ENCODE results near the gene FFAR2.

FFAR2 gene

GRCh38 chr19:35427187-35427586, 20.9 kb upstream of the FFAR2 start:
- H3K4me1 ChIP-seq (ENCODE audit: control insufficient read depth, insufficient read depth, low read length) = no peaks in the 10 kb centered on the region
- no peak overlapping the region for H3K4me3 ChIP-seq (ENCODE audit: low read depth, low read length)
- no peaks in the 10 kb centered on the region for H3K36me3 ChIP-seq (ENCODE audit: control insufficient read depth, insufficient read depth, low read length)
- no peak overlapping the region for H3K9ac ChIP-seq (ENCODE audit: low read length)
- no peaks in the 10 kb centered on the region for H3K9me3 ChIP-seq (ENCODE audit: control insufficient read depth, insufficient read depth, low read depth, low read length)
- H3K27ac ChIP-seq (ENCODE audit: low read depth, low read length) = no peak overlapping the region
- H3K27me3 ChIP-seq (ENCODE audit: control insufficient read depth, insufficient read depth, low read length) = no peaks in the 10 kb centered on the region; the same call in 1 of the 2 replicates

GRCh38 chr19:35429698-35430408, 18.2 kb upstream of the FFAR2 start:
- H3K9me3 ChIP-seq (ENCODE audit: control insufficient read depth, insufficient read depth, low read depth, low read length) = no peaks in the 10 kb centered on the region
- no peak overlapping the region for H3K9ac ChIP-seq (ENCODE audit: low read length)
- no peak overlapping the region for H3K4me3 ChIP-seq (ENCODE audit: low read depth, low read length)
- no peaks in the 10 kb centered on the region; the same call in 1 of the 2 replicates for H3K27me3 ChIP-seq (ENCODE audit: control insufficient read depth, insufficient read depth, low read length)
- H3K4me1 ChIP-seq (ENCODE audit: control insufficient read depth, insufficient read depth, low read length) = 0 out of 2 replicates have a peak, but pooled peaks cover 2% of the 10 kb centered on the region
- no peaks in the 10 kb centered on the region for H3K36me3 ChIP-seq (ENCODE audit: control insufficient read depth, insufficient read depth, low read length)
- H3K27ac ChIP-seq (ENCODE audit: low read depth, low read length) = no peak overlapping the region

GRCh38 chr19:35430409-35431144, 17.5 kb upstream of the FFAR2 start:
- Histone ChIP-seq H3K9ac (ENCODE audit: low read length) (no peak overlapping the region), H3K4me3 (ENCODE audit: low read depth, low read length) (no peak overlapping the region), H3K27ac (ENCODE audit: low read depth, low read length) (no peak overlapping the region), H3K27me3 (ENCODE audit: control insufficient read depth, insufficient read depth, low read length) (no peaks in the 10 kb centered on the region; the same call in 1 of the 2 replicates), H3K4me1 (ENCODE audit: control insufficient read depth, insufficient read depth, low read length) (0 out of 2 replicates have a peak, but pooled peaks cover 2% of the 10 kb centered on the region), H3K9me3 (ENCODE audit: control insufficient read depth, insufficient read depth, low read depth, low read length) (no peaks in the 10 kb centered on the region), H3K36me3 (ENCODE audit: control insufficient read depth, insufficient read depth, low read length) (no peaks in the 10 kb centered on the region)

GRCh38 chr19:35431145-35431807, 16.8 kb upstream of the FFAR2 start:
- H3K27ac ChIP-seq (ENCODE audit: low read depth, low read length) = no peak overlapping the region
- no peaks in the 10 kb centered on the region for H3K36me3 ChIP-seq (ENCODE audit: control insufficient read depth, insufficient read depth, low read length)
- no peaks in the 10 kb centered on the region; the same call in 1 of the 2 replicates for H3K27me3 ChIP-seq (ENCODE audit: control insufficient read depth, insufficient read depth, low read length)

GRCh38 chr19:35432911-35433310, 15.1 kb upstream of the FFAR2 start:
- Histone ChIP-seq H3K27ac (ENCODE audit: low read depth, low read length) (no peak overlapping the region), H3K27me3 (ENCODE audit: control insufficient read depth, insufficient read depth, low read length) (no peaks in the 10 kb centered on the region; the same call in 1 of the 2 replicates), H3K4me1 (ENCODE audit: control insufficient read depth, insufficient read depth, low read length) (peaks cover 2% of the 10 kb centered on the region; the same call in 1 of the 2 replicates), H3K36me3 (ENCODE audit: control insufficient read depth, insufficient read depth, low read length) (no peaks in the 10 kb centered on the region), H3K9ac (ENCODE audit: low read length) (no peak overlapping the region), H3K4me3 (ENCODE audit: low read depth, low read length) (no peak overlapping the region), H3K9me3 (ENCODE audit: control insufficient read depth, insufficient read depth, low read depth, low read length) (no peaks in the 10 kb centered on the region)

More at GRCh38 chr19:35431145-35431807, 16.8 kb upstream of the FFAR2 start:
- Histone ChIP-seq H3K9me3 (ENCODE audit: control insufficient read depth, insufficient read depth, low read depth, low read length) (no peaks in the 10 kb centered on the region), H3K9ac (ENCODE audit: low read length) (no peak overlapping the region), H3K4me1 (ENCODE audit: control insufficient read depth, insufficient read depth, low read length) (peaks cover 2% of the 10 kb centered on the region; the same call in 1 of the 2 replicates), H3K4me3 (ENCODE audit: low read depth, low read length) (no peak overlapping the region)

DNA sequence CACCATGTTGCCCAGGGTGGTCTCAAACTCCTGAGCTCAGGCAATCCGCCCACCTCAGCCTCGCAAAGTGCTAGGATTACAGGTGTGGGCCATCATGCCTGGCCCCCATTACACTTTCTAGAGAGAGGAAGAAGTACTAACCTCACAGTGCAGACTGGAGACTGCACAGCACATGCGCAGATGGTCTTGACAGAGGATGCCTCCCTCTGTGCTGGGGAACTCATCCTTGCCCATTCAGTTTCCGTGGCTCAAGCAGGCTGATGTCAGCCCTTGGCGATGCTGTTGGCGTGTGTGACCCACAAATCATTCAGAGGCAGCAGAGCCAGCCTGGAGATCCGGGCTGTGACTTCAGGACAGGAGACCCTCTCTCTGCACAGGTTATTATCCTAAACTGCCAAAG, 14.6 kb upstream of the FFAR2 start:
- Histone ChIP-seq H3K27me3 (ENCODE audit: control insufficient read depth, insufficient read depth, low read length) (no peaks in the 10 kb centered on the region; the same call in 1 of the 2 replicates), H3K4me3 (ENCODE audit: low read depth, low read length) (no peak overlapping the region), H3K4me1 (ENCODE audit: control insufficient read depth, insufficient read depth, low read length) (peaks cover 4% of the 10 kb centered on the region; the same call in 1 of the 2 replicates), H3K27ac (ENCODE audit: low read depth, low read length) (no peak overlapping the region), H3K9ac (ENCODE audit: low read length) (no peak overlapping the region), H3K9me3 (ENCODE audit: control insufficient read depth, insufficient read depth, low read depth, low read length) (no peaks in the 10 kb centered on the region), H3K36me3 (ENCODE audit: control insufficient read depth, insufficient read depth, low read length) (no peaks in the 10 kb centered on the region)

DNA sequence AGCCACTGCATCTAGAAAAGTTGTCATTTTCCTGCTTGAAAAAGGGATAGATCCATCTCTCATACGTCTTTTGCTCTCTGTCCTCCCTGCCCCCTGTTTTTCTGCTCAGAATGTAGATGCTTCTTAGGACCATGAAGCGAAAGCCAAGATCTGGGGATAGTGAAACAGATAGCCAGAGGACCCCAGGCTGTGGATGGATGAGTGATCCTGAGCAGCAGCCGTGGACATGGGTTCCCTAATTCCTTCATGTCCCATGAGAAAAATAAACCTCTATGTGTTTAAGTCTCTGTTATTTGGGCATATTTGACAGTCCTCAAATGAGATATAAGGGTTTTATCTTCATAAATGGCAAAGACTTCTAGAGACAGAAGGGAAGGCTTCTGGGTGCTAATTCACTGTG, 12.2 kb upstream of the FFAR2 start:
- no peak overlapping the region for H3K9ac ChIP-seq (ENCODE audit: low read length)
- no peak overlapping the region for H3K27ac ChIP-seq (ENCODE audit: low read depth, low read length)
- H3K4me3 ChIP-seq (ENCODE audit: low read depth, low read length) = no peak overlapping the region
- H3K27me3 ChIP-seq (ENCODE audit: control insufficient read depth, insufficient read depth, low read length) = no peaks in the 10 kb centered on the region
- peaks cover 4% of the 10 kb centered on the region; the same call in 1 of the 2 replicates for H3K4me1 ChIP-seq (ENCODE audit: control insufficient read depth, insufficient read depth, low read length)
- H3K9me3 ChIP-seq (ENCODE audit: control insufficient read depth, insufficient read depth, low read depth, low read length) = no peaks in the 10 kb centered on the region
- H3K36me3 ChIP-seq (ENCODE audit: control insufficient read depth, insufficient read depth, low read length) = no peaks in the 10 kb centered on the region

DNA sequence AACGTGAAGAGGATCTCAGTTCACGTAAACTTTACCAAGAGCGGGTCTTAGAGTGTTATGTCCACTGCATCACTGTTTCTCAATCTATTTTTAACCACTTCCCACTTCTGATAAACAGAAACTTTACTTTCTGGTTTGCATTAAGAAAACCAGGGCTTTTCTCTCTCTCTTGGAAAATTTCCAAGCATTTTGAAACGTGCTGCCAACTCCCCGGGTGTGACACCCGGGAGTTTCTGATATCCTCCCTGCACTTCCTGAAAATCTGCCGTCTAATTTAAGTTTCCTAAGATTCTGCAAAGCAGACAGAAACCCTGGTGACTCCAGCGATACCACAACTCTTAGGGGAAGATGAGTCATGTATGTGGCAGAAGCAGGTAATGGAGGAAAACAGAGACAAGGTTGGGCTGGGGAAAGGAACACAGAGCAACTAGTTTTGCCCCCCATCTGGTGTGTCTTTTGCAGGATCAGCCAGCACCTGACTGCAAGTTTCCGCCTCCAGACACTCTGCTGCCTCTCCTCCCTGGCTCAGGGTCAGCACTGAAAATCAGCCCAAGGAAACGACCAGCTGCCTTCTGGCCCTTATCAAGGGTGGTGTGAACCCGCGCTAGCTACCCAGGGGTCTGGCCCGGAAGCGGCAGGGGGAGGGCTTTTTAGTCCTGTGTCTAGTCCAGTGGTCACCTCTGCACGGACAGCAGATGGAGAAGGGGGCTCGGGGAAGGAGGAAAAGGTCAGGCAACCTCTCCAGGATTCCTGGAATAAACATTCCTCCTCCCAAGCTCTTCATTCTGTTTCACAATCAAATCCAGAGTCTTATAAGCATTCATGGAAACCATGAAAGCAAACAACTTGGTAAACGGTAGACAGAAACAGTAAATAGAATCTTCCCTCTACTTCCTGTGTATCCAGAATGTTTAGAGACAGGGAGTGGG, 11.3 kb upstream of the FFAR2 start:
- H3K9ac ChIP-seq (ENCODE audit: low read length) = no peak overlapping the region
- no peaks in the 10 kb centered on the region for H3K9me3 ChIP-seq (ENCODE audit: control insufficient read depth, insufficient read depth, low read depth, low read length)

GRCh38 chr19:35437406-35437951, 10.6 kb upstream of the FFAR2 start:
- Histone ChIP-seq H3K4me1 (ENCODE audit: control insufficient read depth, insufficient read depth, low read length) (peaks cover 4% of the 10 kb centered on the region; the same call in 1 of the 2 replicates), H3K9me3 (ENCODE audit: control insufficient read depth, insufficient read depth, low read depth, low read length) (no peaks in the 10 kb centered on the region), H3K36me3 (ENCODE audit: control insufficient read depth, insufficient read depth, low read length) (no peaks in the 10 kb centered on the region), H3K27ac (ENCODE audit: low read depth, low read length) (no peak overlapping the region), H3K9ac (ENCODE audit: low read length) (no peak overlapping the region), H3K27me3 (ENCODE audit: control insufficient read depth, insufficient read depth, low read length) (no peaks in the 10 kb centered on the region), H3K4me3 (ENCODE audit: low read depth, low read length) (no peak overlapping the region)

More for the DNA sequence above, 11.3 kb upstream of the FFAR2 start:
- Histone ChIP-seq H3K27ac (ENCODE audit: low read depth, low read length) (no peak overlapping the region), H3K27me3 (ENCODE audit: control insufficient read depth, insufficient read depth, low read length) (no peaks in the 10 kb centered on the region), H3K4me1 (ENCODE audit: control insufficient read depth, insufficient read depth, low read length) (peaks cover 4% of the 10 kb centered on the region; the same call in 1 of the 2 replicates), H3K36me3 (ENCODE audit: control insufficient read depth, insufficient read depth, low read length) (no peaks in the 10 kb centered on the region), H3K4me3 (ENCODE audit: low read depth, low read length) (no peak overlapping the region)

DNA sequence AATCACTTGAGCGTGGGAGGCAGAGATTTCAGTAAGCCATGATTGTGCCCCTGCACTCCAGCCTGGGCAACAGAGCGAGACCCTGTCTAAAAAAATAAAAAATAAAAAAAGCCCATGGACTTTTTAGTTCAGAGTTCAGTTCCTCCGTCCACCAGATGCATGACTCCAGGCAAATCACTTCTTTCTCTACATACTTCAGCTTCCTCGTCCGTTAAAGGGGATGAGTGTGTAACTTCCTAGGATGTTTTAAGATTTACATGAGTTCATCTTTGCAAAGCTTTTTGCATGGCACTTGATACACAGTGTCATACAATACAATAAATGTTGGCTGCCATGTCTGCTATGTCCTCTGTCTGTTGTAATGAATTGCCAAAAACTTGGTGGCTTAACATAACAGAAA, 10.0 kb upstream of the FFAR2 start:
- H3K27me3 ChIP-seq (ENCODE audit: control insufficient read depth, insufficient read depth, low read length) = no peaks in the 10 kb centered on the region
- H3K4me3 ChIP-seq (ENCODE audit: low read depth, low read length) = no peak overlapping the region
- H3K9me3 ChIP-seq (ENCODE audit: control insufficient read depth, insufficient read depth, low read depth, low read length) = no peaks in the 10 kb centered on the region
- H3K4me1 ChIP-seq (ENCODE audit: control insufficient read depth, insufficient read depth, low read length) = peaks cover 2% of the 10 kb centered on the region; the same call in 1 of the 2 replicates
- H3K27ac ChIP-seq (ENCODE audit: low read depth, low read length) = no peak overlapping the region
- no peaks in the 10 kb centered on the region for H3K36me3 ChIP-seq (ENCODE audit: control insufficient read depth, insufficient read depth, low read length)
- no peak overlapping the region for H3K9ac ChIP-seq (ENCODE audit: low read length)
